Activated naive CD8-positive, alpha-beta T cell (primary cell): ENCODE data around the gene NCOA3.
"Not testable (repeated sequence)": the region's sequence is repeated elsewhere in the genome, so short reads cannot be mapped to it uniquely, and the experiment has no call there.

Experiments
- H3K27ac Mint-ChIP-seq: one replicate; pipeline ENCODE4 v1.8.0; 2021; ENCODE audit warnings: mixed read lengths
- H3K27me3 Mint-ChIP-seq: one replicate; pipeline ENCODE4 v1.8.0; 2021; ENCODE audit warnings: mixed read lengths
- H3K36me3 Mint-ChIP-seq: one replicate; pipeline ENCODE4 v1.8.0; 2021; ENCODE audit warnings: mixed read lengths
- H3K4me1 Mint-ChIP-seq: one replicate; pipeline ENCODE4 v1.8.0; 2021; ENCODE audit warnings: low read depth, mixed read lengths
- H3K4me3 Mint-ChIP-seq: one replicate; pipeline ENCODE4 v1.8.0; 2021; ENCODE audit warnings: mild to moderate bottlenecking, mixed read lengths
- H3K9me3 Mint-ChIP-seq: one replicate; pipeline ENCODE4 v1.8.0; 2021; ENCODE audit warnings: low read depth, mixed read lengths

The NCOA3 gene

DNA sequence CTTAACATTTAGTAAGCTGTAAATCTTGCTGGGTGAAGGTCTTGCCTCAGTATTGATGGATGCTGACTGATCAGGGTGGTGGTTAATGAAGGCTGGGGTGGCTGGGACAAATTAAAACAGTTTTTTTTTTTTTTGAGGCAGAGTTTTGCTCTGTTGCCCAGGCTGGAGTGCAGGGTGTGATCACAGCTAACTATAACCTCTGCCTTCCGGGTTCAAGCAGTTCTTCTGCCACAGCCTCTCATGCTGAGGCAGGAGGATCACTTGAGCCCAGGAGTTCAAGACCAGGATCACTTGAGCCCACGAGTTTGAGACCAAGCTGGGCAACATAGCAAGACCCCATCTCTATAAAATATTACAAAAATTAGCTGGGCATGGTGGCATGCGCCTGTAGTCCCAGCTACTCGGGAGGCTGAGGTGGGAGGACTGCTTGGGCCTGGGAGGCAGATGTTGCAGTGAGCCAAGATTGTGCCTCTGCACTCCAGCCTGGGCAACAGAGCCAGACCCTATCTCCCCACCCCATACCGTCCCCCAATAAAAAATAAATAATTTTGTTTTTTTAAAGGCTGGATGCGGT is 67.2 kb downstream of the NCOA3 start:
- Mint-ChIP-seq H3K27ac (no peak overlapping the region), H3K4me1 (peaks cover 68% of the 10 kb centered on the region), H3K9me3 (no peaks in the 10 kb centered on the region), H3K36me3 (peaks cover 19% of the 10 kb centered on the region), H3K27me3 (no peaks in the 10 kb centered on the region), H3K4me3 (no peak overlapping the region)

DNA sequence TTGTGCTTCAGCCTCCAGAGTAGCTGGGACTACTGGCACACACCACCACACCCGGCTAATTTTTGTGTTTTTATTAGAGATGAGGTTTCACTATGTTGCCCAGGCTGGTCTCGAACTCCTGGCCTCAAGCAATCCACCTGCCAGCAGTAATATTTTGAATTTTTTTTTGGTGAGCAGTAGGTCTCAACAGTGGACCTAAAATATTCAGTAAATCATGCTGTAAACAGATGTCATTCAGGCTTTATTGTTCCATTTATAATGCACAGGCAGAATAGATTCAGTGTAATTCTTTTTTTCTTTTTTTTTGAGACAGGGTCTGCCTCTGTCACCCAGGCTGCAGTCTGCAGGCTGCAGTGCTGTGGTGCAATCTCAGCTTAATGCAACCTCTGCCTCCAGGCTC is 69.7 kb downstream of the NCOA3 start:
- no peaks in the 10 kb centered on the region for H3K27me3 Mint-ChIP-seq
- no peaks in the 10 kb centered on the region for H3K9me3 Mint-ChIP-seq
- H3K36me3 Mint-ChIP-seq, result peaks cover 13% of the 10 kb centered on the region
- H3K4me1 Mint-ChIP-seq, result peaks cover 65% of the 10 kb centered on the region
- no peak overlapping the region for H3K4me3 Mint-ChIP-seq
- peak overlapping the region; percentile 22 for H3K27ac Mint-ChIP-seq

DNA sequence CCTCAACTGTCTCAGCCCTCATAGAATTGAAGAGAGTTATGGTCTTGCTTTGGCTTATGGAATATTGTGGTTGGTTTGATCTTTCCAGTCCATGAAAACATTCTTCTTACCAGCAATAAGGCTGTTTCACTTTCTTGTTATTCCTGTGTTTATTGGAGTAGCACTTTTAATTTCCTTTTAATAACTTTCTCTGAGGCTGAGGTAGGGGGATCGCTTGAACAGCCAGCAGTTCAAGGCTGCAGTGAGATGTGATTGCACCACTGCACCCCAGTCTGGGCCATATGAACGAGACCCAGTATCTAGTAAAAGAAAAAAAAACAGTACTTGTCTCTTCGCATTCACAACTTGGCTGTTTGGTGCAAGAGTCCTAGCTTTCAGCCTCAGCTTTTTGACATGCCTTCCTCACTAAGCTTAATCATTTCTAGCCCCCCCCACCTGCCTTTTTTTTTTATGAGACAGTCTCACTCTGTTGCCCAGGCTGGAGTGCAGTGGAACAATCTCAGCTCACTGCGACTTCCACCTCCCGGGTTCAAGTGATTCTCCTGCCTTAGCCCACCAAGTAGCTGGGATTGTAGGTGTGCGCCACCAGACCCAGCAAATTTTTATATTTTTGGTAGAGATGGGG is 70.5 kb downstream of the NCOA3 start:
- H3K27me3 Mint-ChIP-seq, result no peaks in the 10 kb centered on the region
- H3K4me1 Mint-ChIP-seq, result peaks cover 68% of the 10 kb centered on the region
- H3K4me3 Mint-ChIP-seq, result no peak overlapping the region
- H3K36me3 Mint-ChIP-seq, result peaks cover 13% of the 10 kb centered on the region
- peak overlapping the region; percentile 58 for H3K27ac Mint-ChIP-seq
- H3K9me3 Mint-ChIP-seq, result no peaks in the 10 kb centered on the region

DNA sequence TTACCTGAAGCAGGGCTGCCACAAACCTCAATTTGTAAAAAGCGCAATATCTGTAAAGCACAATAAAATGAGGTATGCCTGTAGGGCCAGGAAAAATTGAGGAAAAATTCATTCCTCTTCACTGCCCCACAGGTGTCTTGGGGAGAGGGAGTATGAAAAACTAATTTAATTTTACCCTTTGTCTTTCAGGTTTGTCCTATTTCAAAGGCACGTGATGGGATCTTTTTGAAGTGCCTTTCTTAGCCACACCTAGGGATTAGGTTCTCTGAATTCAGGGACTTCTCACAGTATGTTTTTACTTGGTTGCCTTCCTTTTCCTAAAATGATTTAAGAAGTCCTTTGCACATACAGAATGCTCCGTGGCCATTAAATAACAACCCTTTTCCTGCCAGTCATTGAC is 71.9 kb downstream of the NCOA3 start:
- Mint-ChIP-seq H3K27ac (peak overlapping the region; percentile 0), H3K4me1 (peaks cover 69% of the 10 kb centered on the region), H3K27me3 (no peaks in the 10 kb centered on the region), H3K9me3 (no peaks in the 10 kb centered on the region), H3K4me3 (no peak overlapping the region), H3K36me3 (peaks cover 10% of the 10 kb centered on the region)

DNA sequence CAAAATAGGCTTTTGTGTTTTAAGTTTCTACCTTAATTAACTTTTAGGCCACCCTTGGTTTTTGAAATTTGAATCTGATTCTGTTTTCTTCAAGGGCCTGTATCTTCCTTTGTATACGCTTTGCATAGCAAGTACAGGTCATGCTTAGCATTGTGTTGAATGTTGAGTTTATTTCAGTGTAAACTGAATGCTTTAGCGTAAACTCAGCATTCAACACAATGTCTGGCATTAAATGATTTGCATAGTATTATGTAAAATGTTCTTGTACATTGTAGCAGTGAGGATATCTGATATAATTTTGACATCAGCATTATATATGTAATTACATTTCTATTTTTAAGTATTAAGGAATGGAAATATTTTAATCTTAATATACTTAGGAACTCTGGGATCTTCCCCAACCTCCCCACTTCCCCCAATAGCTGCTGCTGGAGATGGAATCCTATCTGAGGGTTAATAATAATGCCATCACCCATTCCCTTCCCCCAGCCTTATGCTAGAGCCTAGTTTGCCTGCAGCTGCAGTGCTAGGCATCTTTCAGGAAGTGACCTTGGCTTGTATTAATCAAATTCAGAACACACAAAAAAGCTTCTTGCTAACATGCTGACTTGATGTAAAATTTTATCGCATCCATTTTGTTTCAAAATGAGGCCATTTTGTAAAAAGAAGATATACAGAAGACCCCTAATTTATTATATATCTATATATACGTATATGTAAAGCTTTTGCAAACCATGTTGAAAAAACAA is 73.1 kb downstream of the NCOA3 start:
- Mint-ChIP-seq H3K27me3 (no peaks in the 10 kb centered on the region), H3K4me3 (no peak overlapping the region), H3K9me3 (no peaks in the 10 kb centered on the region), H3K27ac (no peak overlapping the region), H3K36me3 (peaks cover 12% of the 10 kb centered on the region), H3K4me1 (peaks cover 78% of the 10 kb centered on the region)

DNA sequence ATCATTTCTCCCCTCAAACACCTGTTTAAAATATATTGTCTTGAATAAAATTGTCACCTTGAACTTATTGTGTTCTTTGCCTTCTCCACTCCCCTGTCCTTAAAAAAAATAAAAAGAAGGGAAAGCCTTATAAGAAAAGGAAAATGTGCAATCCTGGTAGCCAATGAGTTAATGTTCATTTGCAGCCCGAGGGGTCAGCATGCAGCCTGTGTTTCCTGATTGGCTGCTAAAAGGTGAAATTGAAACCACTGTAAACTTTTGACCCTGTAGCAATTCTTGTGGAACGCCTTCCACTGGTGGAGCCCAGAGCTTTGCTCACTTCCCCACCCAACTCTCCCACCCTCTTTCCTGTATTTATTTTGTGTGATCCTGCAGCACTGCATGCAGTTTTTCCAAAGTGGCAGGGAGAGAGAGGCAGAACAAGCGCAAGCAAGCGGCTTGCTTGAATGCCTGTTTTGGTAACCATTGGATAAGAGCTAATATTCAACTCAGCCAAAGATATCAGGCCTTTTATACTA is 74.9 kb downstream of the NCOA3 start:
- Mint-ChIP-seq H3K9me3 (no peaks in the 10 kb centered on the region), H3K27ac (peak overlapping the region; percentile 72), H3K27me3 (no peaks in the 10 kb centered on the region), H3K36me3 (peaks cover 9% of the 10 kb centered on the region), H3K4me1 (peaks cover 83% of the 10 kb centered on the region), H3K4me3 (peak overlapping the region; percentile 47)

DNA sequence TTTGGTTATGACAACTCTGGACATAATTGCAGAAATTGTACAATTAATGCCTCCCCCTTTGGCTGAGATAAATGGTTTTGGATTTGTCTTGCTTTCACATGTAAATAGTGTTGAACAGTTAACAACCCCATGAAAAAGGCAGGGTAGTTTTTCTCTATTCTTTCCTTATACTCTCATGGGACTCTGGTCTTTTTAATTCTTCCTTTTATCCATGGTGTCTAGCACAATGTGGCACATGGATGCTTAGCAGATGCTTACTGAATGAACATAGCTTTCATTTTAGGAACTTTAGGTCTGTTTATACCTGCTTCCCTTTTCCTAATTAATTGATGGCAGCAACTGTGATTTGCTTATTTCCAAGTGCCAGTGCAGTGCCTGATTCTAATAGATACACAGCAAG is 75.6 kb downstream of the NCOA3 start:
- Mint-ChIP-seq H3K9me3 (no peaks in the 10 kb centered on the region), H3K36me3 (peaks cover 6% of the 10 kb centered on the region), H3K4me3 (no peak overlapping the region), H3K27me3 (no peaks in the 10 kb centered on the region), H3K27ac (peak overlapping the region; percentile 72), H3K4me1 (peaks cover 81% of the 10 kb centered on the region)

DNA sequence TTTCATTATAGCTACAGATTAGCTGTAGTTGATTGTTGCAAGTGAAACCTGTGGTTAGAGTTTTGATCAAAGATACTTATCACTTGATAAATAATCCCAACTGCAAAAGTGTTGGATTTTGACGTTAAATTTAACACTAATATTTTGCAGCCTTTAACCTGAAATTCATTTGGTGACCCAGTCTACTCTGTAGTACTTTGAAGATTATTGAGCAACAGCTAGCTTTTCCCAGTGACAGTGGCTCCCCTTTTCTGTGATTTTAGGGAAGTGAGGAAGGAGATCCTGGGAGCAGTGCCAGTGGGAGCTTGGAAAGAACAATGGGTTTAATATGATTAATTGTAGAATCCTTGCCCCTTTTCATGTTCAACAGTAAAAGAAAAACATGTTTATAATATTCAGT is 76.9 kb downstream of the NCOA3 start:
- peaks cover 72% of the 10 kb centered on the region for H3K4me1 Mint-ChIP-seq
- peaks cover 2% of the 10 kb centered on the region for H3K36me3 Mint-ChIP-seq
- no peaks in the 10 kb centered on the region for H3K9me3 Mint-ChIP-seq
- H3K4me3 Mint-ChIP-seq, result peak overlapping the region; percentile 5
- H3K27ac Mint-ChIP-seq, result peak overlapping the region; percentile 47
- no peaks in the 10 kb centered on the region for H3K27me3 Mint-ChIP-seq

DNA sequence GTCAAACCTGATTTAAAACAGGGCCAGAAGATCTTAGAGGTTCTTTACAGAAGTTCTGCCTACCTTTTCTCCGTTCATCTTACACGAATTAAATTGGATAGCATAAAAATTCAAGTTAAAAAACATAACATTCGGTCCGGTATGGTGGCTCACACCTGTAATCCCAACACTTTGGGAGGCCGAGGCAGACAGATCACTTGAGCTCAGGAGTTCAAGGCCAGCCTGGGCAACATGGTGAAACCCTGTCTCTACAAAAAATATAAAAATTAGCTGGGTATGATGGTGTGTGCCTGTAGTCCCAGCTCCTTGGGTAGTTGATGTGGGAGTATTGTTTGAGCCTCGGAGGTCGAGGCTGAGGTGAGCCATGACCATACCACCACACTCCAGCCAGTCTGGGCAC is 79.0 kb downstream of the NCOA3 start:
- not testable (repeated sequence) for H3K4me3 Mint-ChIP-seq

DNA sequence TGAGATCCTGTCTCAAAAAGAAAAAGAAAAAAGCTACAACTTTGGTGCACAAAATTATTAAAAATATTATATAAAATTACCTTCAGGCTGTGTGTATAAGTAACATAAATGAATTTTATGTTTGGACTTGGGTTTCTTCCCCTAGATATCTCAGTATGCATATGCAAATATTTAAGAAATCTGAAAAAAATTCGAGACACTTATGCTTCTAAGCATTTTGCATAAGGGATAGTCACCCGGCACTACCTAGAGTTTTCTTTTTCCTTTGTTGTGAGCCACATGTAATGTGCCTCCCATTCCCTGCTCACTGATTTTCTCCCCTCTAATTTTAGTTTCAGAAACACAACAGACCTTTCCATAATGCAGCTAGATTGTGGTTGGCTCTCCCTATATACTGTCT is 79.4 kb downstream of the NCOA3 start:
- no peak overlapping the region for H3K27ac Mint-ChIP-seq
- H3K36me3 Mint-ChIP-seq, result peaks cover 9% of the 10 kb centered on the region
- H3K9me3 Mint-ChIP-seq, result no peaks in the 10 kb centered on the region
- H3K4me3 Mint-ChIP-seq, result no peak overlapping the region
- H3K27me3 Mint-ChIP-seq, result no peaks in the 10 kb centered on the region
- H3K4me1 Mint-ChIP-seq, result peaks cover 61% of the 10 kb centered on the region

More for the DNA sequence above, 79.0 kb downstream of the NCOA3 start:
- H3K9me3 Mint-ChIP-seq, H3K36me3 Mint-ChIP-seq, H3K27me3 Mint-ChIP-seq: not testable (repeated sequence)
- peaks cover 64% of the 10 kb centered on the region for H3K4me1 Mint-ChIP-seq
- H3K27ac Mint-ChIP-seq, result peak overlapping the region; percentile 81

DNA sequence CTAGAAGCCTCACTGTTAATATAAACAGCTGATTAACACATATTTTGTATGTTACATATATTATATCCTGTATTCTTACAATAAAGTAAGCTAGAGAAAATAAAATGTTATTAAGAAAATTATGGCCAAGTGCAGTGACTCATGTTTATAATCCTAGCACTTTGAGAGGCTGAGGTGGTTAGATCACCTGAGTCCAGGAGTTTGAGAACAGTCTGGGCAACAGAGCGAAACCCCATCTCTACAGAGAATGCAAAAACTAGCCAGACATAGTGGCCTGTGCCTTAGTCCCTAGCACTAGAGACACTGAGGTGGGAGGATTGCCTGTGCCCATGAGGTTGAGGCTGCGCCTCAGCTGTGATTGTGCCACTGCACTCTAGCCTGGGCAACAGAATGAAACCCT is 81.9 kb downstream of the NCOA3 start:
- Mint-ChIP-seq H3K27ac (peak overlapping the region; percentile 86), H3K4me3 (no peak overlapping the region), H3K9me3 (no peaks in the 10 kb centered on the region), H3K4me1 (peaks cover 58% of the 10 kb centered on the region), H3K36me3 (peaks cover 16% of the 10 kb centered on the region), H3K27me3 (no peaks in the 10 kb centered on the region)

DNA sequence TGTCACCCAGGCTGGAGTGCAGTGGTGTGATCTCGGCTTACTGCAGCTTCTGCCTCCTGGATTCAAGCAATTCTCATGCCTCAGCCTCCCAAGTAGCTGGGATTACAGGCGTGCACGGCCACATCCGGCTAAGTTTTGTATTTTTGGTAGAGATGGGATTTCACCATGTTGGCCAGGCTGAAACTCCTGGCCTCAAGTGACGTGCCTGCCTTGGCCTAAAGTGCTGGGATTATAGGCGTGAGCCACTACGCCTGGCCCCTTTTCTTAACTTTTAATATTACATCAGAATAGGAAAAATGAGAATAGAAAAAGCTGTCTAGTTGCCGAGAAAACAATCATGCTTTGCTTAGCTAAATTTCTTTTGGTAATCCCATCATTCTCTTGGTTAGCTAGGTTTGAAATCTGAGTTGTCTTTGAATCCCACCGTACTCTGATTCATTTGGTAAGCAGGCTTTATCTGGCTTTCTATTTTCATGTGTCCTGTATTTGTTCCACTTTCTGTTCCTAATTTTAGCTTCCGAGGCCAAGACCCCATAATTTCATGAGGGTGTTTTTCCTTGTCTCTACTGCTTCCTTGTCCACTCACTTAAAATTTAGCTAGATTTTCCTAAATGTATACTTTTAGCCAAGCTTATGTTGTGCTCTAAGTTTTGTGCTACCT is 83.5 kb downstream of the NCOA3 start:
- Mint-ChIP-seq H3K27me3 (no peaks in the 10 kb centered on the region), H3K4me3 (no peak overlapping the region), H3K36me3 (peaks cover 13% of the 10 kb centered on the region), H3K4me1 (peaks cover 48% of the 10 kb centered on the region), H3K27ac (peak overlapping the region; percentile 77), H3K9me3 (no peaks in the 10 kb centered on the region)

DNA sequence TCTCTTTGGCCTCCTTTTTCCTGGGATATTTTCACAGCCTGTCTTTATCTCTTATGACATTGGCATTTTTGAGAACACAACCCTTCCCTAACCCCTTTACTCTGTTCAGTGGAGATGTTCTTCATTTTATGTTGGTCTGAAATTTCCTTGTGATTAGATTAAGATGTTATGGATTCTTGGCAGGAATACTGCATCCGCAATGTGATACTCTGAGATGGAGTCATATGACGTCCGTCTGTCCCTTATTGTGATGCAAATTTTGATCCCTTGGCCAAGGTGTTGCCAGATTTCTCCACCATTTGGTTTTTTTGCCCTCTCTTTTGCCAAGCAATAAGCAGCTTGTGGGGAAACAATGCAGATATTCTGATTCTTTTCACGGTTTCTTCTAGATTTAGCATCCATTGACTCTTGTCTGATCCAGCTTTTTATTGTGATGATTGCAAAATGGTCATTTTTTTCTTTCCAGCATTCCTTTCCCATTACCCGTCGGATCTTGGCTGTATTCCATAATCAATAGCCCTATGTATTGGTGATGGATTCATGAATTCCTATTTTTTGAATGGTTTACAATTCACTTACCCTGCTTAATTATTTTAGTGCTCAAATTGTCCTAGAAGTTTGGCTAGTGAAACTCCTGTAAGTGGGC is 85.1 kb downstream of the NCOA3 start:
- H3K4me3 Mint-ChIP-seq, result no peak overlapping the region
- no peaks in the 10 kb centered on the region for H3K27me3 Mint-ChIP-seq
- H3K9me3 Mint-ChIP-seq, result no peaks in the 10 kb centered on the region
- H3K36me3 Mint-ChIP-seq, result peaks cover 17% of the 10 kb centered on the region
- H3K27ac Mint-ChIP-seq, result peak overlapping the region; percentile 73
- peaks cover 47% of the 10 kb centered on the region for H3K4me1 Mint-ChIP-seq

DNA sequence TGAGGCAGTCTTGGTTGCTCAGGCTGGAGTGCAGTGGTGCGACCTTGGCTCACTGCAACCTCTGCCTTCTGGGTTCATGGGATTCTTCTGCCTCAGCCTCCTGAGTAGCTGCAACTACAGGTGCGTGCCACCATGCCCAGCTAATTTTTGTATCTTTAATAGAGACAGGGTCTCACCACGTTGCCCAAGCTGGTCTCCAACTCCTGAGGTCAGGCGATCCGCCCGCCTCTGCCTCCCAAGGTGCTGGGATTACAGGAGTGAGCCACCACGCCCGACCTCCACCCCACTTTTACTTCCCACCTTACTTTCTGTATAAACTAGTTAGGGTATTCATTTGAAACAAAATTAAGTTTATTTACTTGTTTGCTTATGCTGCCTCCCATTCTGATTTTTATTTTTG is 86.5 kb downstream of the NCOA3 start:
- peaks cover 20% of the 10 kb centered on the region for H3K36me3 Mint-ChIP-seq
- H3K4me3 Mint-ChIP-seq, result no peak overlapping the region
- H3K4me1 Mint-ChIP-seq, result peaks cover 50% of the 10 kb centered on the region
- no peaks in the 10 kb centered on the region for H3K9me3 Mint-ChIP-seq
- no peaks in the 10 kb centered on the region for H3K27me3 Mint-ChIP-seq
- H3K27ac Mint-ChIP-seq, result no peak overlapping the region
